Epithelial cell of proximal tubule (primary cell): Measurements from ENCODE around the gene CDK5RAP3. TPM values are rescaled to one million over a fixed set of nuclear protein-coding genes. Genes with fewer than 3 reads are reported as not detected.
"Not testable (repeated sequence)": the region's sequence is repeated elsewhere in the genome, so short reads cannot be mapped to it uniquely, and the experiment has no call there.

Source experiments
- DNase-seq: peaks from one replicate; pipeline ENCODE4 v3.0.0-alpha.2; 2011; ENCODE audit warnings: low read depth
- H3K4me3 ChIP-seq: 2 replicates; pipeline ENCODE4 v1.5.1; 2011; ENCODE audit warnings: low read depth, mild to moderate bottlenecking, low read length
- total RNA-seq: library from RNA; depleted of rRNA; stranded (reverse); fragments of >200 nt; gene quantifications from 2 replicates; pipeline ENCODE4 v1.2.3, GENCODE V29; 2015
- TF ChIP-seq, protein P1 (sequence below): conservative IDR thresholded peaks from 2 replicates; pipeline ENCODE4 v1.5.1; 2012; ENCODE audit warnings: low read depth, mild to moderate bottlenecking, low read length

Gene CDK5RAP3
- total RNA-seq, 1 donor from 2014 or later, result 111 TPM

DNA sequence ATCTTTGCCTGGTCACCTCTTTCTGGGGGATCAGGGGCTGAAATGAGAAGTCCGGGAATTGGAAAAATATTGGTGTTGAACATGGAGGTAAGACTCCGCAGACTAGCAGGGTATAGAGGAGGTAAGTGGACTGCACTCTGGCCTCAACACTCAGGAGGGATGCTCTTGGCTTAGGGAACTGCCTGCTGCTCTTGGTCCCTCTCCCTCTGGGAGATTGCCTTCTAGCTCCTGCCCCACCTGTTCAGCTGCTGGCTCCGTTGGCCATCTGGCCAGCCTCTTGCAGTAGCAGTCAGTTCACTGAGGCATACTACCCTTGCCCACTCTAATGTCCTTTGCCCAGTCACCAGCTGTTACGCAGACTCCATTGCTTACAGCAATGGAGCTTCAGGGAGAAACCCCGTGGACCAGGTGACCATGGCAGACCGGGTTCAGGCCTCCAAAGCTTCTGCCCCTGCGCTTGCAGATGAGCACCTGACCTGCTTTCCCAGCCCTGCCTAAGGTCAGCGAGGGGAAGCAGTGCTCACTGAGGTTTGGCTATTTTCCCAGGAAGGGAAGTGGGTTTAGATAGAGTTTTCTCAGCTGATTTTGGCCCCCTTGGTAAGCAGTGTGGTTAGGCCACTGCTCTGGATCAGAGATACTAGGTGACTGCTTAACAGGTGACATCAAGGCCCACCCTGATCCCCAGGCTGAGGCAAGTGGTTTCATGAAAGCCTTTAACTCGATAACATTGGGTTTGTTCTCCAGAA is 11.9 kb downstream of the CDK5RAP3 start:
- DNase-seq, result no peak
- TF ChIP-seq, protein P1, sequence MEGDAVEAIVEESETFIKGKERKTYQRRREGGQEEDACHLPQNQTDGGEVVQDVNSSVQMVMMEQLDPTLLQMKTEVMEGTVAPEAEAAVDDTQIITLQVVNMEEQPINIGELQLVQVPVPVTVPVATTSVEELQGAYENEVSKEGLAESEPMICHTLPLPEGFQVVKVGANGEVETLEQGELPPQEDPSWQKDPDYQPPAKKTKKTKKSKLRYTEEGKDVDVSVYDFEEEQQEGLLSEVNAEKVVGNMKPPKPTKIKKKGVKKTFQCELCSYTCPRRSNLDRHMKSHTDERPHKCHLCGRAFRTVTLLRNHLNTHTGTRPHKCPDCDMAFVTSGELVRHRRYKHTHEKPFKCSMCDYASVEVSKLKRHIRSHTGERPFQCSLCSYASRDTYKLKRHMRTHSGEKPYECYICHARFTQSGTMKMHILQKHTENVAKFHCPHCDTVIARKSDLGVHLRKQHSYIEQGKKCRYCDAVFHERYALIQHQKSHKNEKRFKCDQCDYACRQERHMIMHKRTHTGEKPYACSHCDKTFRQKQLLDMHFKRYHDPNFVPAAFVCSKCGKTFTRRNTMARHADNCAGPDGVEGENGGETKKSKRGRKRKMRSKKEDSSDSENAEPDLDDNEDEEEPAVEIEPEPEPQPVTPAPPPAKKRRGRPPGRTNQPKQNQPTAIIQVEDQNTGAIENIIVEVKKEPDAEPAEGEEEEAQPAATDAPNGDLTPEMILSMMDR, result no peak
- H3K4me3 ChIP-seq, result no peak overlapping the region

DNA sequence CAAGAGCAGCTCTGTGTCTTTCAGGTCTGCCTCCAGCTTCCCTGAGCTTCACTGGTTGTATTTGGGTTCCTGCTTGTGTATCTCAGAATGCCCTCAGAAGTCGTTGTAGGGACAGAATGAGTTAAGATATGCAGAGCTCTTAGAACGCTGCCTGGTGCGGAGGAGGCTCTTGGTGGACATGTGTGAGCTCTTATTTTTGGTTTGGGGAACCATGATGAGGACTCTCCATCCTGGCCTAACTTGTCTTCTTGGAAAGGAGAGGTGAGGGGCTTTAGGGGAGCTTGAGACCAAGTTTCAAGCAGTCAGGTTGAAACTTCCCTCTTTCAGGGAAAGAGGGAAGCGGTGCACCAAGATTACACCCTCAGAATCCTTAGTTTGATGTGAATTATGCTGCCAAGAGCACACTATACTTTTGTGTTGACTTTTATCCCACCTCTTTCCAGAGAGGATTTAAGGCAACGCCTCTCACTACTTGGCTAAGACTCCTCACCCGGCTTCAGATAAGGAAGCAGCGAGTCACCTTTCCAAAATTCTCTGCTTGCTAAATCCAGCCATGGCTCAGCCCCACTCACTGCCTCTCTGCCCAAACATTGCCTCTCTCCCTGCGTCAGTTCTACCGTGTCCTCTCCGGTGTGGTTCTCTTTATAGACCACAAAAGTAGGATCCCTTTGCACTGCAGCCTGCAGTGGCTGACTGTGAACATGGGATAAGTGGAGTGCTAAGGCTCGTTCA is 12.7 kb downstream of the CDK5RAP3 start:
- no peak for DNase-seq
- TF ChIP-seq, protein P1, result no peak
- H3K4me3 ChIP-seq, result no peak overlapping the region

DNA sequence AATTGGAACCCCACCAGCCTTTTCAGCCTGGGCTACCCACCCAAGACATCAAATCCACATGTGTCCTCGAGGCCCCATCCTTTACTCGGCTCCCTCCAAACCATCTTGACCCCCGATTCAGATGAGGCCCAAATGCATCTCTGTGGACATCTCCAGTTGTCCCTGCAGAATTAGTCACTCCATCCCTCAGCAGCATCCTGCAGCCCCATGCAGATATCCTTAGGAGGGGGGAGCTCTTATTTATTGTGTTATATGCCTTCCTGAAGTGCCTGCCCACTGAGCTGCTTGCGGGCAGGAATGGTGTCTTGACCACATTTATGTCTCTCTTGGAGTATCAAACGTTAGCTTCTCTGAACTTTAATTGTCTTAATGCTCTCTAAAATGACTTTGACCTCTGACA is 15.6 kb downstream of the CDK5RAP3 start:
- DNase-seq, result no peak
- TF ChIP-seq, protein P1, result no peak
- H3K4me3 ChIP-seq, result no peak overlapping the region

DNA sequence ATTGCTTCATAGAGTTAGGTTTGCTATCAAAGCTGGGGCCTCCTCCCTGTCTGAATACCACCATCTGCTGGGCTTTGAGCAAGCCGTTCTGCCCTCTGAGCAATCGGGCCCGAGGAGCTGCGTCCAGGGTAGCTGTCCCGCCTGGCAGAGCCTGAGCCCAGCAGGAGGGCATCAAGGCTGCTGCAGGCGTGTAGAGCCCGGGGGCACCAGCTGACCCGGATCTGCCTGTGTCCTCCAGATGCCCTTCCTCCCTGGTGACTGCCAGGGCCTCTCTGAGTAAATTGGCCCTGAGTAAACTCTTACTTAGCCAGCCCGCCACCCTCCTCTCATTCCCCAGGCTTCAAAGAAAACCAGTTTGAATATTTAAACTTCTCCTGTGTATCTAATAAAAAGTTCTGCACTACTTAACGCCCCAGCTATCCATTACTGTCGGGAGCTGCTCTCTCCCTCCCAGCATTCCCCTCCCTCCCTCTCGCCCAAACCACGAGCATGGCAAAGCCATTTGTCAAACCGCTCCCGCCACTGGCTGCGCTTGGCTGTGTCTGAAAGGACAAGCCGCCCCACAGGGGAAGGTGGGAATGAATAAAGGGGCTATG is 16.4 kb downstream of the CDK5RAP3 start:
- TF ChIP-seq, protein P1, result no peak
- no peak overlapping the region for H3K4me3 ChIP-seq
- DNase-seq, result no peak

DNA sequence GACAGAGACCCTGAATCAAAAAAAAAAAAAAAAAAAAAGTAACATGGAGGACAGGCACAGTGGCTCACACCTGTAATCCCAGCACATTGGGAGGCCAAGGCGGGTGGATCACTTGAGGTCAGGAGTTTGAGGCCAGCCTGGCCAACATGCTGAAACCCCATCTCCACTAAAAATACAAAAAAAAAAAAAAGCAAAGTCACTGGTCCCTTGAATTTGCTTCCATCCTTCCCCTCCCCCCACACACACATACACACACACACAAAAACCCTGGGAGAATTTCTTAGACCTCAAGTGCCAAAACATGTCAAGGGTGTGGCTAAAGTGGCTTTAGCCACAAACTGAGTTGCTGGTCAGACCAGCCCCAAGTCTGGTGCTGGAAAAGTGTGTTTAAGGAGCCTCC is 17.5 kb downstream of the CDK5RAP3 start:
- not testable (repeated sequence) for H3K4me3 ChIP-seq, DNase-seq

DNA sequence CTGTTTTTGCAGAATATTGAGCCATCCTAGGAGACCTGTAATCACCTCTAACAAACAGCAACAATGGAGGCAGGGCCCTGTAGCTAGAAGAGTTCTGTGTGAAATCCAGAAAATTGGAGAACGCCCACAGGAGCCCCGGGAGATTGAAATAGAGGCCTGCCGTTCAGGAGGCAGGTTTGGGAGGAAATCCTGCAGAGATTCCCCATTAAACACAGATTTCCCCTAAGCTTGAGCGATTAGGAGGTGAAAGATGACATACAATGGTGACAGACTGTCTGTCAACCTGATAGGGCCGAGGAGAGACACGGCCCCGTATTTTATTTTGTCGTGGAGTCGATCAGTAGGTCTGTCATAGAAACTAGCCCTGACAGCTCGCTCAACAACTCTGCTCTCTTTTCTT is 18.2 kb downstream of the CDK5RAP3 start:
- no peak overlapping the region for H3K4me3 ChIP-seq
- no peak for DNase-seq
- TF ChIP-seq, protein P1, result no peak

DNA sequence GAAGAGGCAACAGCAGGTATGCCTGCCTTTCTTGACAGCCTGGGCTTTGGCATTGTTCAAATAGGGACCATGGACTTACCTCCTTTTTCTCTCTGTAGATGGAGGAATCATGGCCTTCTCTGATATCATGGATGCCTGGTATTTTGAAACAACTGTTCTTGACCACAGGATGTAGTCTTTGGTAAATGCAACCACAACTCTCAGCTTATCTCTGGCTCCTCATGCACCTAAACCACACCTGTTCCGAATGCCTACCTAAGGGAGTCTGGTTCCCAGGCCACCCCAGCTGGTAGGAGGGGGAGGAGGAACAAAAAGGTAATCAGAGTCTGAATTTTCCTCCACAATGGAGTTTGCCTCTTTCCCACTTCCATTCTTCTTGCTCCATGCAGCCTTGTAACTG is 18.8 kb downstream of the CDK5RAP3 start:
- no peak overlapping the region for H3K4me3 ChIP-seq
- TF ChIP-seq, protein P1, result no peak
- DNase-seq, result no peak
